ENCODE results near the gene ZNF74.

The ZNF74 gene

GRCh38 chr22:20436307-20436767 is 42.4 kb downstream of the ZNF74 start:
- DNase-seq (ENCODE audit: low spot score in 2 of 2) (no peak), ATAC-seq (replicated peaks; ENCODE audit: extremely low read depth, poor library complexity, severe bottlenecking) (no peak)
- no peak overlapping the region for H3K27ac Mint-ChIP-seq (ENCODE audit: low read depth)
- H3K36me3 Mint-ChIP-seq (ENCODE audit: insufficient read depth), result peaks cover 1% of the 10 kb centered on the region
- peak overlapping the region; percentile 81 for H3K4me3 Mint-ChIP-seq
- H3K4me1 Mint-ChIP-seq, result peaks cover 14% of the 10 kb centered on the region
- no peaks in the 10 kb centered on the region for H3K9me3 Mint-ChIP-seq
- H3K27me3 Mint-ChIP-seq, result peaks cover 61% of the 10 kb centered on the region

GRCh38 chr22:20436768-20437612 is 43.0 kb downstream of the ZNF74 start:
- Mint-ChIP-seq H3K4me1 (peaks cover 9% of the 10 kb centered on the region), H3K27ac (ENCODE audit: low read depth) (no peak overlapping the region), H3K4me3 (peak overlapping the region; percentile 81), H3K36me3 (ENCODE audit: insufficient read depth) (peaks cover 1% of the 10 kb centered on the region), H3K27me3 (peaks cover 59% of the 10 kb centered on the region), H3K9me3 (no peaks in the 10 kb centered on the region)
- ATAC-seq (replicated peaks; ENCODE audit: extremely low read depth, poor library complexity, severe bottlenecking) (no peak), DNase-seq (ENCODE audit: low spot score in 2 of 2) (no peak)

DNA sequence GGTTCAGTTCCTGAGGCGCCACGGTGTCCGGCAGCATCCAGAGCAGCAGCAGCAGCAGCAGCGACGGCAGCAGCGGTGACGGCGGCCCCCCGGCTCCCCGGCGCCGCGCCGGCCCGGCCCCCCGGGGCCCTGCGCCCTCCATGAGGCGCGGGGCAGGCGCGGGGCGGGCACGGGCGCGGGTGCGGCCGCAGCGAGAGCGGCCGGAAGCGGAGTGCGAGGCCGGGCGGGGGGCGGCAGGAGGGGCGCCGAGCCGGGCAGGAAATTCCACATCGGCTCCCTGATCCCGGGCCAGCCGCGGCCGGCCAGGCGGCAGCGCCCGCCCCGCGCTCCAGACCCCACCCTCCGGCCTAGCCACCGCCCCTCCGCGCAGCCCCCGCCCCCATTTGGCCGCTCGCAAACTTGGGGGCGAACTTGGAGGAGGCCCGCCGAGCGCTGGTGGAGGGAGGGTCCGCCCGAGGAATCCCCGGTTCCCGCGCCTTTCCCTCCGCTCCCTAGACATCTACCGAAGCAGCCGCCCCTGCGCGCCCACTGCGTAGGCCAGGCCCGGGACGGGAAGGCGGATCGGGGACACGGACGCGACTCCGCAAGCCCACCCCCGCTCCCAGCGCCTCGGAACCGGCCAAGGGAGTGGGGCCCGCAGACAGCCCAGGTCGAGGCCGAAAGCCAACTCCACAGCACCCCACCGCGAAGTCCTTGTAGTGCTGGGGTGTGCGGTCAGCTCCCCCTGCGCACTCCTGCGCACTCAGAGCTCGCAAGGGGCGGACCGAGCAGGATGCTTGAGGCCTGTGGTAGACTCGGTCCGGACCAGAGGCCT is 43.9 kb downstream of the ZNF74 start, which contains the start of gene SCARF2:
TSS of gene SCARF2 (minus strand) at position 213 of the 814 bp plus-strand sequence. CDS start at position 142, 71 bp downstream.
- H3K27me3 Mint-ChIP-seq, result peaks cover 52% of the 10 kb centered on the region
- peak; percentile 14 for ATAC-seq (replicated peaks; ENCODE audit: extremely low read depth, poor library complexity, severe bottlenecking)
- peak within 1 kb of the TSS; percentile 88 for H3K27ac Mint-ChIP-seq (ENCODE audit: low read depth)
- H3K4me1 Mint-ChIP-seq, result peaks cover 8% of the 10 kb centered on the region
- H3K4me3 Mint-ChIP-seq, result peak within 1 kb of the TSS; percentile 81
- no peak for DNase-seq (ENCODE audit: low spot score in 2 of 2)
- no peaks in the 10 kb centered on the region for H3K9me3 Mint-ChIP-seq
- H3K36me3 Mint-ChIP-seq (ENCODE audit: insufficient read depth), result peaks cover 1% of the 10 kb centered on the region

GRCh38 chr22:20438427-20438677 is 44.4 kb downstream of the ZNF74 start:
- DNase-seq (ENCODE audit: low spot score in 2 of 2), result no peak
- Mint-ChIP-seq H3K27ac (ENCODE audit: low read depth) (peak overlapping the region; percentile 88), H3K36me3 (ENCODE audit: insufficient read depth) (peaks cover 5% of the 10 kb centered on the region), H3K4me1 (peaks cover 8% of the 10 kb centered on the region), H3K27me3 (peaks cover 46% of the 10 kb centered on the region), H3K4me3 (no peak overlapping the region), H3K9me3 (no peaks in the 10 kb centered on the region)
- no peak for ATAC-seq (replicated peaks; ENCODE audit: extremely low read depth, poor library complexity, severe bottlenecking)

DNA sequence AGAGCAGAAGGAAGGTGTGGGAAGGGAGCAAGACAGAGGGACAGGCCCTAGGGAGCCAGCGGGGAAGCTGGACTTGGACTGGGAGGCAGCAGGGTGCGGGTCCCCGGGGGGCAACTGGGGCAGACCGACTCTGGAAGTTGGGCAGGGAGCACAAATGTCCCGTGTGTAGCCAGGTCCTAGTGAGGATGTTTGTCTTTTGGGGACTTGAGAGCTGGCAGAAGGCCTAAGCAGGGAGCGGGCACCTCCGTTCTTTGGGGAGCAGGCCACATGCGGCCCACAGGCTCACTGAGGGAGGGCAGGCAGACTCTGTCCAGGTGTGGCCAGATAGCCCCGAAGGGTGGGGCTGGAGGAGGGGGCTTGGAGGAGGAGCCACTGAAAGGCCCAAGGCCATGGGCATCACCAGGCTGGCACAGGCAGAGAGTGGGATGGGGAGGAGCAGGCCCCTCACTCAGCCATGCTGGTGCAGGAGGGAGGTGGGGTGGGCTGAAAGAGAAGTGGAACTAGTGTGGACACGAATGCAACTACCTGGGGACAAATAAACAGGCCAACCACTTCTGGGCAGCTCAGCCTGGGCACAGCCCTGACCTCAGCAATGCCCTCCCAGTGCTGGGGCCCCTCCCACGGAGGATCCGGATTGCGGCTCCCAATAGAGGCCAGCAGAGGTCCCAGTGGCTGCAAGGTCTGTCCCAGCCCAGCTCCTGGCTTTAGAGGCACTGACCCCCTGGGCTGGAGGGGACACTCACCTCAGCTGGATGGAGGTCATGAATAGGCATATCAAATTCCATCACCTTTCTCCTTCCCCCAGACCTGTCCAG is 44.9 kb downstream of the ZNF74 start:
- ATAC-seq (replicated peaks; ENCODE audit: extremely low read depth, poor library complexity, severe bottlenecking), result no peak
- peaks cover 43% of the 10 kb centered on the region for H3K27me3 Mint-ChIP-seq
- H3K36me3 Mint-ChIP-seq (ENCODE audit: insufficient read depth), result peaks cover 9% of the 10 kb centered on the region
- DNase-seq (ENCODE audit: low spot score in 2 of 2), result no peak
- peaks cover 8% of the 10 kb centered on the region for H3K4me1 Mint-ChIP-seq
- no peaks in the 10 kb centered on the region for H3K9me3 Mint-ChIP-seq
- peak overlapping the region; percentile 36 for H3K4me3 Mint-ChIP-seq
- peak overlapping the region; percentile 88 for H3K27ac Mint-ChIP-seq (ENCODE audit: low read depth)

DNA sequence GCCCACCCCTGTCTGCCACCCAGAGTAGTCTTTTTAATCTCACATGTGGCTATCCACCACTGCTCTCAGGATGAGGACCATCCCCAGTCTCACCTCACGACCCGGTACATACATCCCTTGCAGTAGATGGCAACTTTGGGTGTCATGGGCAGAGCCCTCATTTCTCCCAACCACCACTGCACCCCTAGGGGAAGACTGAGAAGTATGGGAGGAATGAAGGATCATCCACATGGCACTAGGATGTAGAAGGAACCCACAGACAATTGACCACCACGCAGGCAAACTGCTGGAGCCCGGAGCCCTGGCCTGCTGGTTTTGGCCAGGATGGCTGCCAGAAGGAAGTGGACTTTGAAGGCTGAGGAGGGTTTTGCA is 45.6 kb downstream of the ZNF74 start:
- Mint-ChIP-seq H3K27me3 (peaks cover 37% of the 10 kb centered on the region), H3K36me3 (ENCODE audit: insufficient read depth) (peaks cover 10% of the 10 kb centered on the region), H3K4me1 (peaks cover 8% of the 10 kb centered on the region), H3K9me3 (no peaks in the 10 kb centered on the region), H3K4me3 (peak overlapping the region; percentile 36), H3K27ac (ENCODE audit: low read depth) (no peak overlapping the region)
- DNase-seq (ENCODE audit: low spot score in 2 of 2) (no peak), ATAC-seq (replicated peaks; ENCODE audit: extremely low read depth, poor library complexity, severe bottlenecking) (no peak)

GRCh38 chr22:20439928-20440575 is 46.1 kb downstream of the ZNF74 start:
- peaks cover 31% of the 10 kb centered on the region for H3K27me3 Mint-ChIP-seq
- ATAC-seq (replicated peaks; ENCODE audit: extremely low read depth, poor library complexity, severe bottlenecking), result no peak
- peaks cover 8% of the 10 kb centered on the region for H3K4me1 Mint-ChIP-seq
- no peak for DNase-seq (ENCODE audit: low spot score in 2 of 2)
- peaks cover 13% of the 10 kb centered on the region for H3K36me3 Mint-ChIP-seq (ENCODE audit: insufficient read depth)
- no peaks in the 10 kb centered on the region for H3K9me3 Mint-ChIP-seq
- H3K4me3 Mint-ChIP-seq, result peak overlapping the region; percentile 36
- no peak overlapping the region for H3K27ac Mint-ChIP-seq (ENCODE audit: low read depth)

DNA sequence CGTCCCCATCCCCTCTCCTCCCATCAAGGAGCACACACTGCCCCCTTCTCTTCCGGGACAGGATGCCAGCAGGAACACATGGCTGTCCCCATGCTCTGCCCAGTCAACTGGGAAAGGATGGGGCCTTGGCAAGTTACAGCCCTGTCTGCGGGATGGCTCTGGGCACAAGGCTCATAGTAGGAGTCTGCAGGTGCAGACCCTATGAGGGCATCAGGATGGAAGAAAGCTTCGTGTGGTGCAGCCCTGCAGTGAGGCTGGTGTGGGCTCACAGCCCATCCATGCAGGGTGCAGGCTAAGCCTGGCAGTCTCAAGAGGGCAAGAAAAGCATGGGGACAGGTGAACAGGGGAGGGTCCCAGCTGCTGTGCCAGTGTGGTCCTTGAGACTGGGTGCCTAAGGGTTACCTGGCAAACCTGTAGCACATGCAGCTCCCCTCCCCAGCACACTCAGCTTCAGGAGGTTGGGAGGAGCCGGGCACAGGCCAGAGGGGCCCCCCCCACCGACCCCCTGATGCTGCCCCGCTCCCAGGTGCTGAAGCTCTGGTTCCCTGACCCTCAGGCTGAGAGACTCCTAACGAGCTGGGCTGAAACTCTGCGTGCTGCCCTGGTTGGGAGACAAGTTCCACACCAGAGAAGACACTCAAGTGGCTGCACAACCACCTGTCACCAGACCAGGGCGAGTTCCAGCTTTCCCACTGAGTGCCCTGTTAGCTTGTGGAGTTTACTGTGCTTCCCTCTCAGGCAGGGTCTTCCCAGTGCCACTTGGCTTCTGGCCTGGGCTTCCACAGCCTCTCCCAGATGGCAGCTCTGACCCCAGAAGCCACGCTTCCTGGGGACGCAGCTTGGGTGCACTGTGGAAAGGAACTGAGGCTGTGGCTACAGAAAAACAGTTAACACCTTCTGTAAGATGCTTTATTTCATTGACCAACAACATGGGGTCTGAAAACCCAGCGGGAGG is 47.0 kb downstream of the ZNF74 start:
- H3K27me3 Mint-ChIP-seq, result peaks cover 23% of the 10 kb centered on the region
- no peak overlapping the region for H3K4me3 Mint-ChIP-seq
- ATAC-seq (replicated peaks; ENCODE audit: extremely low read depth, poor library complexity, severe bottlenecking) (no peak), DNase-seq (ENCODE audit: low spot score in 2 of 2) (no peak)
- H3K36me3 Mint-ChIP-seq (ENCODE audit: insufficient read depth), result peaks cover 16% of the 10 kb centered on the region
- H3K4me1 Mint-ChIP-seq, result peaks cover 8% of the 10 kb centered on the region
- no peaks in the 10 kb centered on the region for H3K9me3 Mint-ChIP-seq
- H3K27ac Mint-ChIP-seq (ENCODE audit: low read depth), result no peak overlapping the region

DNA sequence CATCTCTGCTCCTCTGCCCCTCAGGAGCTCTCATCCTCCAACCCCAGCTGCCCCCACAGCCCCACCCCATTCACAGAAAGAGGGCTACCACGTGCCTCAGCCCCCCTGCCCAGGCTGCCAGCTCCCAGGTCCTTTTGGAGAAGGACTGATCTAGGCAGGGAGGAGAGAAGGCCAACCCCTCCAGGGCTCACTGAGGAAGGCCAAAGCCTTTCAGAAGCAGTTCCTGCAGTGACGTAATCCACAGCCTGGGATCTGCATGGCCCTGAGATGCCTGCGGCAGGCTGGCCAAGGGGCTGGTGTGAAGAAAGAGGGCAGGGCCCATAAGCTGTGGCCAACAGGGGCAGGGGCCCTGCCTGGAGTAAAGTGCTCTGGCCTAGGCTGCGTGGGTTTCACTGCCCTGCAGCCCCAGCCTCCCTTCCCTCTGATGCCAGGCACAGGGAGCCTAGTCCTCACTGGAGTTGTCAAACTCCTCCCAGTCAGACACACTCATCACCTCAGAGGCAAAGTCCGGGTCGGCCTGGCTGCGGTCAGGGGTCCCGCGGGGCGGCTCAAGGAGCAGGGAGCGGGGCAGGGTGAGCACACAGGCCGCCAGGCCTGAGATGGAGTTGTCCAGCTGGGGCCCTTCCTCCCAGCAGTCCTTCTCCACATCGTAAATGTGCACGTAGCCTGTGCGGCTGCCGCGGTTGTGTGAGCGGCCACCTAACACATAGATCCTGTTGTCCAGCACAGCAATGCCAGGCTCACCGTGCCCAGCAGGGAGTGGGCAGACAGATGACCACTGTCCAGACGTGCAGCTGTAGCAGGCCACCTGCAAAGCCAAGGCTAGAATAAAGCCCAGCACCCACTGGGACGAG is 47.9 kb downstream of the ZNF74 start:
- Mint-ChIP-seq H3K4me3 (no peak overlapping the region), H3K36me3 (ENCODE audit: insufficient read depth) (peaks cover 19% of the 10 kb centered on the region), H3K27me3 (peaks cover 18% of the 10 kb centered on the region), H3K9me3 (no peaks in the 10 kb centered on the region), H3K27ac (ENCODE audit: low read depth) (no peak overlapping the region), H3K4me1 (peaks cover 5% of the 10 kb centered on the region)
- ATAC-seq (replicated peaks; ENCODE audit: extremely low read depth, poor library complexity, severe bottlenecking) (no peak), DNase-seq (ENCODE audit: low spot score in 2 of 2) (no peak)

DNA sequence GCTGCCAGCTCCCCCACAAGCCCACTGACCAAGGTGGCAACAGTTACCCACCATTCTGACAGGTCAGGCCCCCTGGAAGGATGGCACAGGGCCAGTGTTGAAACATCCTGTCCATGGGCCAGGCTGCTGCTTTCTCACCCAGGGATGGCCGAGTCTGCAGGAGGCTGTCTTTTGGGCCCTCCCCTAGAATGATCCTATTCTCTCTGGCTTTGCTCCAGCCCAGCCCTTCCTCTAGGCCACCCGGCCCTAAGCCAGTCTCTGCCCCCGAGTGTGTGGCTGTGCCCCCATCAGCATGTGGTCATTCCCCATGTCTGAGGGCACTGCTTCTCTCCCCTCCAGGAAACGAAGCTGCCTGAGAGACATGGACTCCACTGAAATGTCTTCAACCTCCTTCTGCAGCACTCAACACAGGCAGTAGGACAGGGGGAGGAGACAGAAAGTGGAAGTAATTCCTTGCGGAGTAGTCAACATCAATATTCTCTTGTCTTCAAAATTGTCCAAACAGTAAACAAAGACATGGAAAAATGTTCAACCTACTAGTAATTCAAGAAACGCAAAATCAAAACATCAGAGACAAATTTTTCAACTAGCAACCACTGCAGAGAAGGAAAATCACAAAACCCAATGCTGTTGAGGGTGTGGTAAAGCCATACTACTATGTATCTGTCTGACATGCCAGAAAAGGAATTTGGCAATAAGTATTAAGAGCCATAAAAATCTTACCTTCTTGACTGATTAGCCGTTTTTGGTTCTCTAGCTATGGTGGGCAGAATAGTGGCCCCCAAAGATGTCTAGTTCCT is 48.7 kb downstream of the ZNF74 start:
- no peak overlapping the region for H3K4me3 Mint-ChIP-seq
- no peak overlapping the region for H3K27ac Mint-ChIP-seq (ENCODE audit: low read depth)
- no peak for ATAC-seq (replicated peaks; ENCODE audit: extremely low read depth, poor library complexity, severe bottlenecking)
- H3K4me1 Mint-ChIP-seq, result no peaks in the 10 kb centered on the region
- peaks cover 19% of the 10 kb centered on the region for H3K36me3 Mint-ChIP-seq (ENCODE audit: insufficient read depth)
- DNase-seq (ENCODE audit: low spot score in 2 of 2), result no peak
- H3K9me3 Mint-ChIP-seq, result no peaks in the 10 kb centered on the region
- peaks cover 11% of the 10 kb centered on the region for H3K27me3 Mint-ChIP-seq

All from central memory CD8-positive, alpha-beta T cell (primary cell).